ENCODE measurements around the gene ENTR1.
A peak's percentile ranks its signal among the peaks of the same experiment; 100 is the strongest.

Gene ENTR1

DNA sequence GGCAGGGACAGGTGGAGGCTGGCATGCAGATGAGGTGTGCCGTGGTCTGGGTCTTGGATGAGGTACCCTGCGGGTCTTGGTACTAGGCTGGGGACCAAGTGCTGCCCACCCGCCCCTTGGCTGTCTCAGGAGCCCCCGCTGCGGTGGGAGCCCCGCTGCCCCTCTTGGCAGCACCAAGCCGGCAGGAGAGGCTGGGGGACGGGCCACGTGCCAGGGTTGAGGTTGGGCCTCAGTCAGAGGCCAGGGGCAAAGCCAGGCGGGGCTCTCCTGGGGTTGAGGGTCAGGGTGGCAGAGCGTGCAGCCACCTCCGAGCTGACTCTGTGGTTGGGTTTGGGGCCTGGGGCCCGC, 38.9 kb downstream of the ENTR1 start:
- POLR2A ChIA-PET = interaction anchor here (1.7 to 2.7 kb wide), 2 partner anchors 8 to 24 kb away, joined by 8 to 20 read pairs; partner anchors contain the start of gene DNLZ
- H3K36me3 ChIP-seq (ENCODE audit: control insufficient read depth in 2 of 2, insufficient read depth in 1 of 2, low read length in 2 of 2) = peaks cover 0 to 22% of the 10 kb centered on the region in 2 experiments; a peak in 1 of 3 replicates
- H3K9me3 ChIP-seq (ENCODE audit: control insufficient read depth, insufficient read depth, low read depth, low read length) = no peaks in the 10 kb centered on the region
- H3K4me1 ChIP-seq (ENCODE audit: control insufficient read depth, insufficient read depth, low read length) = no peaks in the 10 kb centered on the region
- no peak for TF ChIP-seq ZNF776 (tag by site-specific recombination; IDR thresholded peaks at IDR 0.05; ENCODE audit: borderline replicate concordance)
- TF ChIP-seq ZNF843 (tag by site-specific recombination; IDR thresholded peaks at IDR 0.05) = no peak
- no peak for TF ChIP-seq ZNF214 (tag by site-specific recombination; IDR thresholded peaks at IDR 0.05; ENCODE audit: borderline replicate concordance)
- TF ChIP-seq ZNF2 (tag by site-specific recombination; IDR thresholded peaks at IDR 0.05) = no peak
- no peak for TF ChIP-seq ZNF114 (tag by site-specific recombination; IDR thresholded peaks at IDR 0.05)
- no peak for TF ChIP-seq ZNF658 (tag by site-specific recombination; IDR thresholded peaks at IDR 0.05)
- TF ChIP-seq ZNF146 (tag by site-specific recombination; IDR thresholded peaks at IDR 0.05) = no peak
- no peak for TF ChIP-seq GFI1B (tag by site-specific recombination; IDR thresholded peaks at IDR 0.05)
- no peak for TF ChIP-seq ZNF707 (tag by site-specific recombination; IDR thresholded peaks at IDR 0.05)
- TF ChIP-seq ZNF140 (tag by site-specific recombination; IDR thresholded peaks at IDR 0.05) = no peak
- TF ChIP-seq SP2 (tag by site-specific recombination; IDR thresholded peaks at IDR 0.05) = no peak
- TF ChIP-seq SCRT2 (tag by site-specific recombination; IDR thresholded peaks at IDR 0.05) = no peak
- TF ChIP-seq, protein P1, sequence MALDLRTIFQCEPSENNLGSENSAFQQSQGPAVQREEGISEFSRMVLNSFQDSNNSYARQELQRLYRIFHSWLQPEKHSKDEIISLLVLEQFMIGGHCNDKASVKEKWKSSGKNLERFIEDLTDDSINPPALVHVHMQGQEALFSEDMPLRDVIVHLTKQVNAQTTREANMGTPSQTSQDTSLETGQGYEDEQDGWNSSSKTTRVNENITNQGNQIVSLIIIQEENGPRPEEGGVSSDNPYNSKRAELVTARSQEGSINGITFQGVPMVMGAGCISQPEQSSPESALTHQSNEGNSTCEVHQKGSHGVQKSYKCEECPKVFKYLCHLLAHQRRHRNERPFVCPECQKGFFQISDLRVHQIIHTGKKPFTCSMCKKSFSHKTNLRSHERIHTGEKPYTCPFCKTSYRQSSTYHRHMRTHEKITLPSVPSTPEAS (tag by site-specific recombination; IDR thresholded peaks at IDR 0.05) = no peak
- TF ChIP-seq ZNF324 (tag by site-specific recombination; IDR thresholded peaks at IDR 0.05) = no peak
- TF ChIP-seq ZNF473 (tag by site-specific recombination; IDR thresholded peaks at IDR 0.05) = no peak
- no peak overlapping the region for H3K27ac ChIP-seq (ENCODE audit: extremely low read depth, low read depth, low read length)
- CTCF ChIA-PET = interaction anchor here (0.5 to 1.3 kb wide), 3 partner anchors 8 to 58 kb away, joined by 3 to 8 read pairs (median 6); partner anchors contain the start of gene DNLZ
- H3K4me3 ChIP-seq (ENCODE audit: low read depth, low read length) = no peak overlapping the region

DNA sequence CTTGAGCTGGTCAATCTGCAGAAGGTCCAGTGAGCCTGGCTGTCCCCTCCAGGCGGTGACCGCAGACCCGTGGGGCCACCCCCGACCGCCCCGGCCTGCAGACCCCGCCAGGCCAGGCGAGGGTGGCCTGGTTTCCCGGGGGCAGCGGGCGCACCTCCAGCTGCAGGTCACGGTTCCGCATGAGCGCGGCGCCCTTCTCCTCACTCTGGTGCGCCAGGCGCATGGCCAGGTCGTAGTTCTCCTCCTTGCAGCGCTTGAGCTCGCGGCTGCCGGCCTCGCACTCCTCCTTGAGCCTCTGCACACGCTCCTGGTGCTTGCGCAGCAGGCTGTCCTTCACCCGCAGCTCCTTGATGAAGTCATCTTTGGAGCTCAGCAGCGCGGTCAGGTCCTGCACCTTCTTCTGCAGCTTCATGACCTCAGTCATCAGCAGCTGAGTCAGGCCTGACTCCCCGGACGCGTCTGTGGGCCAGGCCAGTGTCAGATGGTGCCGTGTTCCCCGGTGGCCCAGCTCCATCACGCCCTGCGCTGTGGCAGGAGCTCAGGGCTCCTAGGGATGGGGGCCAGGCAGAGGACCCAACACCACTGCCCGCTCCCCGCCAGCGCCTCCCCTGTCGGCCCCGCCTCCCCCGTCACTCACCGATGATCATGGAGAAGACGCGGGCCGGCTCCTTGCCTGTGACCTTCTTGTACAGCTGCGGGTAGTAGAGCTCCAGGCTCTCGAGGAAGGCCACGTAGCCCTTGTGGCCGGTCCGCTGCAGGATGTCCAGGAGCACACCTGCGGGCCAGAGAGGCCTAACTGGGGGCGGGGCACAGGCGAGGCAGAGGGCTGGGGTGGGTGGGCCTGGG, 39.5 kb downstream of the ENTR1 start:
- Histone ChIP-seq H3K4me3 (ENCODE audit: low read depth, low read length) (no peak overlapping the region), H3K4me1 (ENCODE audit: control insufficient read depth, insufficient read depth, low read length) (no peaks in the 10 kb centered on the region), H3K27ac (ENCODE audit: extremely low read depth, low read depth, low read length) (no peak overlapping the region), H3K9me3 (ENCODE audit: control insufficient read depth, insufficient read depth, low read depth, low read length) (no peaks in the 10 kb centered on the region), H3K36me3 (ENCODE audit: control insufficient read depth in 2 of 2, insufficient read depth in 1 of 2, low read length in 2 of 2) (peaks cover 0 to 16% of the 10 kb centered on the region in 2 experiments; a peak in 1 of 3 replicates)
- ChIA-PET POLR2A (interaction anchor here (0.7 to 2.7 kb wide), 5 partner anchors 8 to 42 kb away, joined by 3 to 20 read pairs (median 4); partner anchors contain the start of gene DNLZ), CTCF (interaction anchor here (0.6 to 0.7 kb wide), 2 partner anchors 16 to 58 kb away, joined by 3 to 8 read pairs; no protein-coding TSS in a partner anchor)
- TF ChIP-seq ZNF600 (tag by site-specific recombination; IDR thresholded peaks at IDR 0.05) (peak; percentile 27; the same call in 1 of the 2 replicates), GLI4 (tag by site-specific recombination; IDR thresholded peaks at IDR 0.05) (no peak)
- TF ChIP-seq, protein P2, sequence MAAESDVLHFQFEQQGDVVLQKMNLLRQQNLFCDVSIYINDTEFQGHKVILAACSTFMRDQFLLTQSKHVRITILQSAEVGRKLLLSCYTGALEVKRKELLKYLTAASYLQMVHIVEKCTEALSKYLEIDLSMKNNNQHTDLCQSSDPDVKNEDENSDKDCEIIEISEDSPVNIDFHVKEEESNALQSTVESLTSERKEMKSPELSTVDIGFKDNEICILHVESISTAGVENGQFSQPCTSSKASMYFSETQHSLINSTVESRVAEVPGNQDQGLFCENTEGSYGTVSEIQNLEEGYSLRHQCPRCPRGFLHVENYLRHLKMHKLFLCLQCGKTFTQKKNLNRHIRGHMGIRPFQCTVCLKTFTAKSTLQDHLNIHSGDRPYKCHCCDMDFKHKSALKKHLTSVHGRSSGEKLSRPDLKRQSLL (tag by site-specific recombination; IDR thresholded peaks at IDR 0.05) = peak; percentile 59; the same call in 1 of the 2 replicates

GRCh38 chr9:136370037-136370436, 40.4 kb downstream of the ENTR1 start:
- Histone ChIP-seq H3K4me1 (ENCODE audit: control insufficient read depth, insufficient read depth, low read length) (no peaks in the 10 kb centered on the region), H3K4me3 (ENCODE audit: low read depth, low read length) (no peak overlapping the region), H3K36me3 (ENCODE audit: control insufficient read depth in 2 of 2, insufficient read depth in 1 of 2, low read length in 2 of 2) (peaks cover 0 to 7% of the 10 kb centered on the region in 2 experiments; a peak in 1 of 3 replicates), H3K9me3 (ENCODE audit: control insufficient read depth, insufficient read depth, low read depth, low read length) (no peaks in the 10 kb centered on the region), H3K27ac (ENCODE audit: extremely low read depth, low read depth, low read length) (no peak overlapping the region)
- POLR2A ChIA-PET = interaction anchor here (1.2 to 1.7 kb wide), 3 partner anchors 15 to 41 kb away, joined by 3 to 8 read pairs (median 3); no protein-coding TSS in a partner anchor
- CTCF ChIA-PET = interaction anchor here (0.6 kb wide), 1 partner anchor 273 kb away, joined by 3 read pairs; no protein-coding TSS in a partner anchor
- TF ChIP-seq SETDB1 (IDR thresholded peaks at IDR 0.05; ENCODE audit: insufficient read length, low read length) = no peak
- TF ChIP-seq AEBP2 (tag by site-specific recombination; IDR thresholded peaks at IDR 0.05; ENCODE audit: borderline replicate concordance) = no peak
- no peak for TF ChIP-seq PRDM4 (tag by site-specific recombination; IDR thresholded peaks at IDR 0.05)
- TF ChIP-seq, protein P3, sequence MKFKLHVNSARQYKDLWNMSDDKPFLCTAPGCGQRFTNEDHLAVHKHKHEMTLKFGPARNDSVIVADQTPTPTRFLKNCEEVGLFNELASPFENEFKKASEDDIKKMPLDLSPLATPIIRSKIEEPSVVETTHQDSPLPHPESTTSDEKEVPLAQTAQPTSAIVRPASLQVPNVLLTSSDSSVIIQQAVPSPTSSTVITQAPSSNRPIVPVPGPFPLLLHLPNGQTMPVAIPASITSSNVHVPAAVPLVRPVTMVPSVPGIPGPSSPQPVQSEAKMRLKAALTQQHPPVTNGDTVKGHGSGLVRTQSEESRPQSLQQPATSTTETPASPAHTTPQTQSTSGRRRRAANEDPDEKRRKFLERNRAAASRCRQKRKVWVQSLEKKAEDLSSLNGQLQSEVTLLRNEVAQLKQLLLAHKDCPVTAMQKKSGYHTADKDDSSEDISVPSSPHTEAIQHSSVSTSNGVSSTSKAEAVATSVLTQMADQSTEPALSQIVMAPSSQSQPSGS (tag by site-specific recombination; IDR thresholded peaks at IDR 0.05; ENCODE audit: low read depth) = no peak
- TF ChIP-seq ZNF473 (tag by site-specific recombination; IDR thresholded peaks at IDR 0.05) = no peak

All from HEK293 (cell line).